Measurements from ENCODE around the gene RYR3. TPM values are rescaled to one million over a fixed set of nuclear protein-coding genes. Genes with fewer than 3 reads are reported as not detected.
A peak's percentile ranks its signal among the peaks of the same experiment; 100 is the strongest.

The RYR3 gene
- total and polyA plus RNA-seq, 4 donors, result 0.09 to 1.4 (median 0.47) TPM

- no peak overlapping the region for H3K9ac ChIP-seq (ENCODE audit: insufficient read depth in 1 of 2, low read length in 2 of 2)
- DNase-seq, result no peak
- no peak overlapping the region for H3K27ac ChIP-seq (ENCODE audit: low read depth in 1 of 2, low read length in 1 of 2)
- ATAC-seq (ENCODE audit: insufficient read depth, low FRiP score), result no peak
- H3K36me3 ChIP-seq (ENCODE audit: control insufficient read depth in 4 of 4, insufficient read depth in 4 of 4, low read length in 4 of 4), result peaks cover 0 to 14% (median 0%) of the 10 kb centered on the region in 4 donors
- WGBS, 2 donors, result 90 to 95% methylated on average over 5 of the region's 5 CpGs
- no peaks in the 10 kb centered on the region for H3K9me3 ChIP-seq (ENCODE audit: control insufficient read depth in 4 of 4, insufficient read depth in 3 of 4, low read length in 3 of 4)
- TF ChIP-seq, protein P1, sequence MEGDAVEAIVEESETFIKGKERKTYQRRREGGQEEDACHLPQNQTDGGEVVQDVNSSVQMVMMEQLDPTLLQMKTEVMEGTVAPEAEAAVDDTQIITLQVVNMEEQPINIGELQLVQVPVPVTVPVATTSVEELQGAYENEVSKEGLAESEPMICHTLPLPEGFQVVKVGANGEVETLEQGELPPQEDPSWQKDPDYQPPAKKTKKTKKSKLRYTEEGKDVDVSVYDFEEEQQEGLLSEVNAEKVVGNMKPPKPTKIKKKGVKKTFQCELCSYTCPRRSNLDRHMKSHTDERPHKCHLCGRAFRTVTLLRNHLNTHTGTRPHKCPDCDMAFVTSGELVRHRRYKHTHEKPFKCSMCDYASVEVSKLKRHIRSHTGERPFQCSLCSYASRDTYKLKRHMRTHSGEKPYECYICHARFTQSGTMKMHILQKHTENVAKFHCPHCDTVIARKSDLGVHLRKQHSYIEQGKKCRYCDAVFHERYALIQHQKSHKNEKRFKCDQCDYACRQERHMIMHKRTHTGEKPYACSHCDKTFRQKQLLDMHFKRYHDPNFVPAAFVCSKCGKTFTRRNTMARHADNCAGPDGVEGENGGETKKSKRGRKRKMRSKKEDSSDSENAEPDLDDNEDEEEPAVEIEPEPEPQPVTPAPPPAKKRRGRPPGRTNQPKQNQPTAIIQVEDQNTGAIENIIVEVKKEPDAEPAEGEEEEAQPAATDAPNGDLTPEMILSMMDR (IDR thresholded peaks at IDR 0.05; ENCODE audit: control extremely low read depth, extremely low read depth), result no peak
- H3K27me3 ChIP-seq (ENCODE audit: control insufficient read depth in 3 of 3, insufficient read depth in 3 of 3, low read length in 2 of 3), result no peaks in the 10 kb centered on the region
- H3K4me1 ChIP-seq (ENCODE audit: control insufficient read depth in 5 of 5, insufficient read depth in 5 of 5, low read length in 5 of 5), result peaks cover 0 to 17% (median 4%) of the 10 kb centered on the region in 5 donors
- no peak overlapping the region for H3K4me3 ChIP-seq
Measured at GRCh38 chr15:33864360-33865075, 553.8 kb downstream of the RYR3 start.

- no peak for ATAC-seq (ENCODE audit: insufficient read depth, low FRiP score)
Measured at GRCh38 chr15:33865416-33865815, 554.6 kb downstream of the RYR3 start.

DNA sequence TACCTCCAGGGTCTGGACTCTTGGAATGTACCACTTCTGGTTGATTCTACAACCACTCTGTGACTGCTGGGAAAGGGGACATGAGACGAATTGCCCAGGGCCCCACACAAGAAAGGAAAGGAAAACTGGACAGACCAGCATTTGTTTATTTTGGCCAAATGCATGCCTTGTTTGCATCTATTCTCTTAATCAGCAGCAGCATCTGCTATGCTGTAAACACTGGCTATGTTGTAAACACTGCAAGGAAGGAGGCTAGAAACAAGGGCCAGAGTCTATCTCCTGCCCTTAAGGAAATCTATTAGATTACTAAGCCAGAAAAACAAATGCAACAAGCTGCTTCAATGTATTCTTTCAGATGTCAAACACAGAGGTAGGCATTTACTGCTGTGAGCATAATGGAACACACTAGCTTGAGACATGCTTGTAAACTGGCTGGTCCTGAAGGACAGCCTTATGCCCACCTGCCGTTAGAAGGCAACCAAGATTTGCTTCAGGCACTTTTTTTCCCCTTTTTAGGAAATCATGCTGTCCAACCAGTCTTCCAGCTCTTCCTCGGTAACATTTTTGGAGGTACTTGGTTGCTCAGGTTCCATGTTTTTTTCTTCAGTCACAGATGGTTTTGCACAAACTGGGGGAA is 555.5 kb downstream of the RYR3 start:
- TF ChIP-seq, protein P1 (IDR thresholded peaks at IDR 0.05; ENCODE audit: control extremely low read depth, extremely low read depth), result no peak
- 53 to 73% methylated on average over 3 of the region's 3 CpGs for WGBS, 2 donors
- DNase-seq, result peak in 2 of 3 donors; percentile 67 to 71
- peaks cover 0 to 22% (median 4%) of the 10 kb centered on the region in 5 donors for H3K4me1 ChIP-seq (ENCODE audit: control insufficient read depth in 5 of 5, insufficient read depth in 5 of 5, low read length in 5 of 5)
- H3K27me3 ChIP-seq (ENCODE audit: control insufficient read depth in 3 of 3, insufficient read depth in 3 of 3, low read length in 2 of 3), result no peaks in the 10 kb centered on the region
- no peaks in the 10 kb centered on the region for H3K9me3 ChIP-seq (ENCODE audit: control insufficient read depth in 4 of 4, insufficient read depth in 3 of 4, low read length in 3 of 4)
- peaks cover 0 to 8% (median 0%) of the 10 kb centered on the region in 4 donors for H3K36me3 ChIP-seq (ENCODE audit: control insufficient read depth in 4 of 4, insufficient read depth in 4 of 4, low read length in 4 of 4)
- H3K9ac ChIP-seq (ENCODE audit: insufficient read depth in 1 of 2, low read length in 2 of 2), result no peak overlapping the region
- H3K27ac ChIP-seq (ENCODE audit: low read depth in 1 of 2, low read length in 1 of 2), result no peak overlapping the region
- no peak for ATAC-seq (ENCODE audit: insufficient read depth, low FRiP score)
- no peak overlapping the region for H3K4me3 ChIP-seq

More at GRCh38 chr15:33865416-33865815, 554.6 kb downstream of the RYR3 start:
- DNase-seq, result no peak
- Histone ChIP-seq H3K4me3 (no peak overlapping the region), H3K27ac (ENCODE audit: low read depth in 1 of 2, low read length in 1 of 2) (no peak overlapping the region), H3K36me3 (ENCODE audit: control insufficient read depth in 4 of 4, insufficient read depth in 4 of 4, low read length in 4 of 4) (peaks cover 0 to 8% (median 0%) of the 10 kb centered on the region in 4 donors), H3K27me3 (ENCODE audit: control insufficient read depth in 3 of 3, insufficient read depth in 3 of 3, low read length in 2 of 3) (no peaks in the 10 kb centered on the region), H3K9ac (ENCODE audit: insufficient read depth in 1 of 2, low read length in 2 of 2) (no peak overlapping the region), H3K9me3 (ENCODE audit: control insufficient read depth in 4 of 4, insufficient read depth in 3 of 4, low read length in 3 of 4) (no peaks in the 10 kb centered on the region), H3K4me1 (ENCODE audit: control insufficient read depth in 5 of 5, insufficient read depth in 5 of 5, low read length in 5 of 5) (peaks cover 0 to 22% (median 4%) of the 10 kb centered on the region in 5 donors)
- TF ChIP-seq, protein P1 (IDR thresholded peaks at IDR 0.05; ENCODE audit: control extremely low read depth, extremely low read depth), result no peak
- WGBS, 2 donors, result 71 to 88% methylated on average over 6 of the region's 6 CpGs

Measured in lung (tissue), 12 donors.